Measurements from ENCODE around the gene ECHS1.

The ECHS1 gene

GRCh38 chr10:133341983-133342382, 31.2 kb downstream of the ECHS1 start:
- DNase-seq (ENCODE audit: low read depth in 2 of 2) = no peak

DNA sequence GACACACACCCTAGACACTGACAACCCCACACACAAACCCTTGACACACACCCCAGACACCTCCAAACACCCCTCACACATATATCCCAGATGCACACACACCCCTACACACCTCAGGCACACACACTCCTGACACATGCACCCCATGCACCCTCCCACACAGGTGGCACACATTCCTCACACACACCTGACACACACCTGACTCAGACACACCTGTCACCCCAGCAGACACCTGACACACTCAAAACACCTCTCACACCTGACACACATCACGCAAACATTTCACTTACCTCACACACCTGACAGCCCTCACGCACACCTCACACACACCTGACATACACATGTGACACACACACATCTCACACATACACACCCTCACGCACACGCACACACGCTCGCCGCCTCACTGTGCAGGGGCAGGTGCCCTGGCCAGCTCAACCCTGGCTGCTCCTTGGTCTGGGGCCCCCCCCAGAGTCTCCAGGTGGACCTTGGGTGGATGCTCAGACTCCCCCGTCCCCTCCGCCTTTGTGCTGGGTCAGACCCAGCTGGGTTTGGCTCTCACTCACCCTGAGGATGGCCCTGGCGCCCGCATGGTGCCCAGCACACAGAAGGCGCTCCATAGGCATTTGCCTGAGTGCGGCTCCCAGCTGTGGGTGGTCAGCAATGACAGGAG, 33.3 kb downstream of the ECHS1 start:
- DNase-seq (ENCODE audit: low read depth in 2 of 2) = no peak

- no peak for DNase-seq (ENCODE audit: low read depth in 2 of 2)
These were observed 34.8 kb downstream of the ECHS1 start for GRCh38 chr10:133338080-133339071.

- DNase-seq (ENCODE audit: low read depth in 2 of 2) = no peak
These were observed 35.8 kb downstream of the ECHS1 start for GRCh38 chr10:133337370-133337725.

- DNase-seq (ENCODE audit: low read depth in 2 of 2) = peak; percentile 45 to 55
These were observed 36.4 kb downstream of the ECHS1 start, which contains the start of gene CALY for GRCh38 chr10:133336577-133337369. Gene CALY (minus strand): TSS chr10:133336896. CDS start chr10:133328989, 7,907 bp downstream.

- no peak for DNase-seq (ENCODE audit: low read depth in 2 of 2)
These were observed 37.0 kb downstream of the ECHS1 start for GRCh38 chr10:133336118-133336576.

- DNase-seq (ENCODE audit: low read depth in 2 of 2) = peak; percentile 56 to 59
These were observed 37.7 kb downstream of the ECHS1 start for GRCh38 chr10:133335246-133336117.

GRCh38 chr10:133334503-133335245, 38.5 kb downstream of the ECHS1 start:
- DNase-seq (ENCODE audit: low read depth in 2 of 2) = no peak

DNA sequence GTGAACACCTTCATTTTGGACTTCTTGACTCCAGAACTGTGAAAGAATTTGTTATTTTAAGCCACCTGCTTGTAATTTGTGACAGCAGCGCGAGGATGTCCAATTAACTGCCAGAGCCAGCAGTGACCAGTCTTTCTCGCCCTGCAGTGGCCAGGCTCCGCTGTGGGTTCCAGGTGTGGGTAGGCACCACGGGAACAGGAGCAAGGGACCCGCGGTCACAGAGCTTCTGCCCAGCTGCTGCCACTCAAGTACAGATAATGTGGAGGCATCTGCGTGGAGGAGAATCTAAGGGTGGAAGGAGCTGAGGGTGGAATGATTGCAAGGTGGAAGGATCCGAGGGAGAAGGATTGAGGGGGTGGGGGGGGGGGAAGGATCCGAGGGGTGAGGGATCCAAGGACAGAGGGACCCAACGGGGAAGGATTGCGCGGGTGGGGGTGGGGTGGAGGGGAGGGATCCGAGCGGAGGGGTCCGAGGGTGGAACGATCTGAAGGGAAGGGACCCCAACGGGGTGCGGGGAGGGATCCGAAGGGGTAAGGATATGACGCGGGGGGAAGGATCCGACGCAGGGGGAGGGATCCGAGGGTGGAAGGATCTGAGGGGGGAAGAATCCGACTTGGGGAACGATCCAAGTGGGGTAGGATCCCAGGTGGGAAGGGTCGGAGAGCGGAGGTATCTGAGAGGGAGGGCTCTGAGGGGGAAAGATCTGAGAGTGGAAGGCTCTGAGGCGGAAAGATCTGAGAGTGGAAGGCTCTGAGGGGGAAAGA, 40.0 kb downstream of the ECHS1 start:
- no peak for DNase-seq (ENCODE audit: low read depth in 2 of 2)

DNA sequence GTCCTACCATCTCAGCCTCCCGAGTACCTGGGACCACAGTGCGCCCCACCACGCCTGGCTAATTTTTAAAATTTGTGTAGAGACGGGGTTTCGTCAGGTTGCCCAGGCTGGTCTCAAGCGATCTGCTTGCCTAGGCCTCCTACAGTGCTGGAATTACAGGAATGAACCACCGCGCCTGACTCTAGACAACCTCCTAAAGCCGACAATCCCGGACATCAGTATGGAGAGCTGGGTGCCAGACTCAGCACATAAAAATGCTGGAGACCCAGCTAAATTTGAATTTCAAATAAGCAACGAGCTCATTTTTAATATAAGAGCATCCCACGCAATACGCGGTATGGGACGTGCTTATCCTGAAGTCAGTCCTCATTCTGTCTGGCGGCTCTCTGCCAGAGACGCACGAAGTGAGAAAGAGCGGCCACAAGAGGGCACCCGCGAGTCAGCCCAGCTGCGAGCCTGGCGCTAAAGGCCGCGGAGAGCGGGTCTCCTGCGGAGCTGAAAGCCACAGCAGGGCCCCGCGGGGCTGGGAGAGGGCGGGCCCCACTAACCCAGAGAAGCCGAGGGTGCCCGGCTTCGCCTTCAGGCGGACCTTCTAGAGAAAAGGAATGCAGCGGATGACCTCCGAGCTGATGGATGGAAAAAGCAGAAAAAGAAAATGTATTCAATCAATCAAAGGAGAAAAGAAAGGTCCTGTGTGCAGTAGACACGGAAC, 43.5 kb downstream of the ECHS1 start:
- peak; percentile 74 to 83 for DNase-seq (ENCODE audit: low read depth in 2 of 2)

GRCh38 chr10:133328358-133329343, 44.5 kb downstream of the ECHS1 start:
- no peak for DNase-seq (ENCODE audit: low read depth in 2 of 2)

DNA sequence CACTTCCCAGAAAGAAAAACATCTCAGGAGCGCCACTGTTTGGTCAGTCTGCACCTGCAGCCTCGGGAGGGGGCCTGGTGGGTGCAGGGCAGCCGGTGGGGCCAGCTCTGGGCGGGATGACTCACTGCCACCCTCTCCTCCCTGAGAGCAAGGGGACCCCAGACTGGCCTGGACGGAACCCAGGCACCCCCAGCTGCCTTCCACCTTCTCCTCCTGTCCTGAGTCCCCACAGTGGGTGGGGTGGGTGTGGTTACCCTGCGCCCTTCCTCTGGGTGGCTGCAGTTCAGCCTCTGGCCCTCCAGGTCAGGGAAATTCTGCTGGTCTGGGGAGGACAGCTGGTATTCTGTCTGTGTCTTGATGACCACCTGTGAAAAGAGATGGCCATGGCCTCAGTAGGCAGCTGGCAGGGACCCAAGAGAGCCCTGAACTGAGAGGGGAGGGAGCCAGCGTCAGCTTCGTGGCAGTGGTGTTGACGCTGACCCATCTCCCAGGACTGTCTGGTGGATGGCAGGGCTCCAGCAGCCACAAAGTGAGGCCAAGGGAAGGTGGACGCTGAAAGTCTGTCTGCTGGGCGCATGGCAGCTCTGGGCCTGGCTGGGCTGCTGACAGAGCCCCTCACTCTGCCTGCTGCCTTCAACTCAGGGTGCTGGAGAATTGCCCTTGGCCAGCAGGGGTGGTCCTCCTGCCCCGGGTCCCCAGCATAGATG, 45.4 kb downstream of the ECHS1 start:
- DNase-seq (ENCODE audit: low read depth in 2 of 2) = no peak

DNA sequence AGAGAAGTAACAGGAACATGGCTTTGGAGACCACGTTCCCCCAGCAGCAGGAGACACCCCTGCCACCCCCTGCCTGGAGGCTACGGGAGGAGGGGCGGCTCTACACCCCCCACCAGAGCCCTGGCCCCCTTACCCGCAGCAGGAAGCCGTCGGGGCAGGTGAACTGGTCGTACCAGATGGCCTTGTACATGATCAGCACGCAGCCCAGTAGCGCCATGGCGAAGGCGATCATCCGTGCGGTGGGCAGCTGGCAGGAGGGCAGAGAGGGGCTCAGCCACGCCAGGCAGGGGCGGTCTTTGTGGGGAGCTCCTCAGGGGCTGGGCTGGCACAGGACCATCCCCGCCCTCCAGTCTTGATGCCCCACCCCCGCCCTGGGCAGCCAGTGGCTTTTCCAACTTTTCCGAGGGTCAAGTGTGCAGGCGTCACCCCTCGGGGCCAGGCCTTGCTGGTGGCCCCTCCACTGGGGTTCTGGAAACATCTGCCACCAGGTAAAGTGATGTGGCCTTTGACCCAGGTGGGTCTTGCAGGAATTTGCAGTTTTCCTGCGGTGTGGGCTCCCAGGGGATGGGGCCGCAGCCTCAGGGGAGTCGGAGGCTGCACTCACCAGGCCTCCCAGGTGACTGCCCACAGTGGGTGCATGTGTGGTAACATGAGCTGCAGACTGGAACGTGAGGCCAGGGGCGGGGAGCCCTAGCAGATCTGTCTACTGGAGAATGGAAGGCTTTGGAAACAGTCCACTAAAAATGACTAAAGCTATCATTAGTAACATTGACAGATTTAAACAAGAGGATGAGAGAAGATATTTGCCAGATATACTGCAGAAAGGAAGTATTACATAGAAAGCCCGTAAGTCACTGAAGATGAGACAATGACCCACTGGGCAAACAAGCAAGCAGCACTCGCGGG, 46.2 kb downstream of the ECHS1 start:
- DNase-seq (ENCODE audit: low read depth in 2 of 2) = no peak

DNA sequence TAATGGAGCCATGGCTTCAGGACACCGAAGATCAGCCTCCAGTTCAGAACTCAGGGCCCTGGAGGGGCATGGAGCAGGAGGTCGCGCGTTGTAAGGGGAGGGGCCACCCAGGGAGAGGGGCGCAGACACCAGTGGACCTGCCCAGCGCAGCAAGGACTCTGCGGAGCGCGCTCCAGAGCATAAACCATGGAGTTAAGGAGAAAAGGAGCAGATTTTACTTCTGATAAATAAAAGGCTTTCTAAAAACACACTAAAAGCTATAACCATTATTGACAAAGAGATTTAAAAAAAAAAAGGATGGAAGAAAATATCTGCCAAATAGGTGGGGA, 47.0 kb downstream of the ECHS1 start:
- DNase-seq (ENCODE audit: low read depth in 2 of 2) = no peak

DNA sequence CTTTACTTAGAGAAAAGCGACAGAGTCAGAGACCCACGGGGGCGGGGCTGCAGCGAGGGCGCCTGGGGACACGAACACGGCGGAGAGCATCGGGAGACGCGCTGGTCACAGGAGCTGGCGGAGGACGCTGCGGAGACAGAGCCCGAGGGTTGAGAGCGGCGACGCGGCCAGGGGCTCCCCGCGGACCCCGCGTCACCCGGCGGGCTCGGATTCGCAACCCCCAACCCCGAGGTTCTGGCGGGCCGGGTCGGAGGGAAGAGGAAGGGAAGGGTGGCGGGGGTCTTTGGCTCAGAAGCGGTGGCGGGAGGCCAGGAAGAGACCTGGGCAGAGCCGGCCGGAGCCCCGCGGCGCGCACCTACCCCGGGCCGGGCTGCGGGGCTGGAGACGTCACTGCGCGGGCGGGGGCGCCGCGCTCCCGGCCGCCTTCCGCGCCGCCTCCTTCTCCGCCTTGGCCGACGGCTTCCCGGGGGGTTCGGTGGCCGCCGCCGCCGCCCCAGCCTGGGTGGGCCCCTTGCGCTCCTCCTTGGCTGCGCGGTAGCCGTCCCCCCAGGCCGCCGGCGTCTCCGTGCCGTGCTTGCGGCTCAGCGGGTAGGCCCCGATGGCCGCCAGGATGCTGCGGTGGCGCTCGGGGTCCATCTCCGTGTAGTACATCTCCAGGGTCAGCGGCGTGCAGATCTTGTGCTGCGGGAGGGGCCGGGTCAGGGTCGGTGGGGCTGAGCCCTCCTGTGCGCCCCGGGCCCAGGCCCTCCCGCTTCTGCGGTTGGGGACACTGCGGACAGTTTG, 47.5 kb downstream of the ECHS1 start:
- no peak for DNase-seq (ENCODE audit: low read depth in 2 of 2)
